SK-N-MC (cell line): ENCODE results near the gene CCNF.

ENCODE experiments used
- DNase-seq: peaks from one replicate; pipeline ENCODE4 v3.0.0-alpha.2; 2011; ENCODE audit warnings: low read depth, low spot score
- H3K27ac ChIP-seq: fragments of 200-600 bp; sonication (generic); 2 replicates; pipeline ENCODE4 v1.5.1; 2016; ENCODE audit warnings: mixed run types
- H3K36me3 ChIP-seq: fragments of 200-600 bp; sonication (generic); 2 replicates; pipeline ENCODE4 v1.6.1; 2017; ENCODE audit warnings: antibody characterized with exemption, low read length, mixed read lengths; ENCODE audit not compliant: insufficient read depth
- H3K4me3 ChIP-seq: fragments of 200-600 bp; sonication (generic); 2 replicates; pipeline ENCODE4 v1.5.1; 2016
- H3K9ac ChIP-seq: fragments of 200-600 bp; sonication (generic); 2 replicates; pipeline ENCODE4 v1.8.0; 2017; ENCODE audit warnings: mixed run types, mixed read lengths; ENCODE audit not compliant: insufficient read length
- H3K9me3 ChIP-seq: fragments of 200-600 bp; sonication (generic); 2 replicates; pipeline ENCODE4 v1.6.1; 2017; ENCODE audit warnings: low read depth, mild to moderate bottlenecking, antibody characterized with exemption, low read length, moderate library complexity, mixed read lengths
- EZH2 ChIP-seq: fragments of 200-600 bp; sonication (generic); IDR thresholded peaks from one replicate; pipeline ENCODE4 v1.6.1; 2017; ENCODE audit warnings: antibody characterized with exemption
- FOXP2 ChIP-seq: optimal IDR thresholded peaks from 2 replicates; pipeline ENCODE3; 2011; ENCODE audit warnings: mild to moderate bottlenecking, moderate library complexity; ENCODE audit not compliant: insufficient read depth; ENCODE audit errors: extremely low read length, control extremely low read depth
- POLR2AphosphoS5 ChIP-seq: IDR thresholded peaks from 2 replicates; pipeline ENCODE4 v1.6.1; 2012; ENCODE audit warnings: mild to moderate bottlenecking, low read depth, low read length, borderline replicate concordance

CCNF gene

GRCh38 chr16:2457267-2457666, 28.0 kb downstream of the CCNF start:
- H3K9ac ChIP-seq = no peak overlapping the region
- DNase-seq = no peak
- H3K36me3 ChIP-seq = peaks cover 53% of the 10 kb centered on the region
- H3K4me3 ChIP-seq = no peak overlapping the region
- H3K9me3 ChIP-seq = no peaks in the 10 kb centered on the region
- peak overlapping the region; percentile 45; the same call in 1 of the 2 replicates for H3K27ac ChIP-seq
- TF ChIP-seq FOXP2 = no peak
- no peak for TF ChIP-seq POLR2AphosphoS5
- TF ChIP-seq EZH2 = no peak

GRCh38 chr16:2457946-2458345, 28.7 kb downstream of the CCNF start:
- TF ChIP-seq FOXP2 (no peak), EZH2 (no peak), POLR2AphosphoS5 (no peak; the same call in 1 of the 2 replicates)
- no peak for DNase-seq
- H3K36me3 ChIP-seq = peaks cover 52% of the 10 kb centered on the region
- H3K9me3 ChIP-seq = no peaks in the 10 kb centered on the region
- H3K4me3 ChIP-seq = no peak overlapping the region
- peak overlapping the region; percentile 45; the same call in 1 of the 2 replicates for H3K27ac ChIP-seq
- H3K9ac ChIP-seq = no peak overlapping the region

DNA sequence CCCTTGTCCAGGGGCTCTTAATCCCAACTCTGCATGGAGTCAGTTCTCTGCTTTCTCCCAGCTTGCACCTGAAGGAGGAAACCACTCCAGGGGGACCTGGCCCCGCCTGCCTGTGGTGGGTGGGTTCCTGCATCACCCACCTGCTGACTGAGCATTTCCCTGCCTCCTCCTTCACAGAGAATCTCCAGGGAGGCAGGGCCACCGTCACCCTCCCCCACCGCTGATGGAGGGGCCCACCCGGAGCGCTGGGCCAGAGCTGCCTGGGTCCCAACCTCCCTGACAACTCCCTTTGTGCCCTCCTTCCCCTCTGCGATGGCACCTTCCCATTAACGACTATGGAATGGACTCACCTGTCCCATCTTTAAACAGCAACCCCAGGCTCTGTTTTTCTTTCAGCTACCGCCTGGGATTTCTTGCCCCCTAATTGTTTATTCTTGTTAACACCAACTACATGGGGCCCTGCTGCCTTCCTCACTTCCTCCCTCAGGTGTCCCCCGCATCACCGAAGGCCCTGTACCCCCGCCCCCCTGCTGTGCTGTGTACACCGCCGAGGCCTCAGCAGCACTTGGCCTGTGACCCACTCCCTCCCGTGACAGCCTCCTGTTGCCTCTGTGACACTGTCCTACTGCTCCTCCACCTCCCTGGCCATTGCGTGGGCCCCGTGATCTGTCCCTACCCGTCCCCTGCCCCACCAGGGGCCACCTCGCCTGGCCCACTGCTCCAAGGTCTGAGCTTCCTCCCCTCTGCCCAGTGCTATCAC, 29.8 kb downstream of the CCNF start:
- H3K4me3 ChIP-seq = peak overlapping the region; percentile 83
- no peak for DNase-seq
- peak overlapping the region; percentile 59 for H3K27ac ChIP-seq
- TF ChIP-seq FOXP2 (no peak), POLR2AphosphoS5 (peak; percentile 17; the same call in 1 of the 2 replicates)
- H3K9me3 ChIP-seq = no peaks in the 10 kb centered on the region
- H3K9ac ChIP-seq = peak overlapping the region; percentile 82
- peaks cover 41% of the 10 kb centered on the region; the same call in 1 of the 2 replicates for H3K36me3 ChIP-seq

GRCh38 chr16:2459647-2460390, 30.6 kb downstream of the CCNF start, which contains the start of gene TEDC2:
TSS of gene TEDC2 (plus strand) at chr16:2460109. CDS start at chr16:2460145, 36 bp downstream.
- peak within 1 kb of the TSS; percentile 83 for H3K4me3 ChIP-seq
- H3K27ac ChIP-seq = peak within 1 kb of the TSS; percentile 59
- peak within 1 kb of the TSS; percentile 82 for H3K9ac ChIP-seq
- TF ChIP-seq EZH2 = no peak
- peak; percentile 73 for TF ChIP-seq POLR2AphosphoS5
- peaks cover 35% of the 10 kb centered on the region; the same call in 1 of the 2 replicates for H3K36me3 ChIP-seq
- no peaks in the 10 kb centered on the region for H3K9me3 ChIP-seq
- DNase-seq = peak; percentile 34

DNA sequence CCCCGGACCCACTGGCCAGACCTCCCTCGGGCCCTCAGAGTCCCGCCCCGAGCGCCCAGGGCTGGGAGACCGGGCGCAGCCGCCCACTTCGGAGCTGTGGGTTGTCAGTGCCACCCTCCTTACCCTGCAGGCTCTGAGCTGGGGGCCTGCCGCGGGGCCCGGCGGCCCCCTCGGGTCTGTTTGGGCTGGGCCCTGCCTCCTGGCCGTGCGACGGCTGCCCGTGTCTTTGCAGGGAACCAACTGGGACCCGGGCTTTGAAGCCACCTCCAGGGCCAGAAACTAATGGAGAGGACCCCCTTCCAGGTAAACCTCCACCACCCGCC, 31.1 kb downstream of the CCNF start:
- Histone ChIP-seq H3K4me3 (peak overlapping the region; percentile 83), H3K9ac (peak overlapping the region; percentile 82), H3K9me3 (no peaks in the 10 kb centered on the region), H3K36me3 (peaks cover 30% of the 10 kb centered on the region; the same call in 1 of the 2 replicates), H3K27ac (no peak overlapping the region)
- TF ChIP-seq EZH2 (no peak), FOXP2 (no peak)
- no peak for DNase-seq

- H3K9ac ChIP-seq = peak overlapping the region; percentile 82
- TF ChIP-seq EZH2 (no peak), FOXP2 (no peak), POLR2AphosphoS5 (no peak)
- H3K27ac ChIP-seq = no peak overlapping the region
- peak overlapping the region; percentile 83 for H3K4me3 ChIP-seq
- peaks cover 24% of the 10 kb centered on the region; the same call in 1 of the 2 replicates for H3K36me3 ChIP-seq
- DNase-seq = no peak
- H3K9me3 ChIP-seq = no peaks in the 10 kb centered on the region
Measured at GRCh38 chr16:2460916-2461315, 31.7 kb downstream of the CCNF start.

GRCh38 chr16:2462031-2462866, 33.0 kb downstream of the CCNF start:
- TF ChIP-seq EZH2 (no peak), FOXP2 (no peak), POLR2AphosphoS5 (no peak)
- Histone ChIP-seq H3K4me3 (no peak overlapping the region), H3K36me3 (peaks cover 14% of the 10 kb centered on the region; the same call in 1 of the 2 replicates), H3K27ac (no peak overlapping the region), H3K9ac (no peak overlapping the region), H3K9me3 (no peaks in the 10 kb centered on the region)
- no peak for DNase-seq

GRCh38 chr16:2464333-2464732, 35.1 kb downstream of the CCNF start:
- no peak overlapping the region for H3K4me3 ChIP-seq
- TF ChIP-seq FOXP2 (no peak), POLR2AphosphoS5 (no peak), EZH2 (no peak)
- H3K27ac ChIP-seq = no peak overlapping the region
- no peak overlapping the region for H3K9ac ChIP-seq
- peaks cover 14% of the 10 kb centered on the region; the same call in 1 of the 2 replicates for H3K36me3 ChIP-seq
- DNase-seq = no peak
- H3K9me3 ChIP-seq = no peaks in the 10 kb centered on the region
